ENCODE data around the gene WDR3. TPM values are rescaled to one million over a fixed set of nuclear protein-coding genes. Genes with fewer than 3 reads are reported as not detected.

The WDR3 gene
- total RNA-seq, 1 donor = 13.4 TPM

GRCh38 chr1:117967881-117968280 is 38.3 kb downstream of the WDR3 start:
- DNase-seq (ENCODE audit: low read depth) = peak; percentile 59
- H3K4me3 ChIP-seq (ENCODE audit: low read depth, low read length) = no peak overlapping the region
- no peak for TF ChIP-seq CTCF (IDR thresholded peaks at IDR 0.05; ENCODE audit: insufficient read depth, low read length)

GRCh38 chr1:117970252-117970651 is 40.7 kb downstream of the WDR3 start:
- DNase-seq (ENCODE audit: low read depth) = no peak
- H3K4me3 ChIP-seq (ENCODE audit: low read depth, low read length) = no peak overlapping the region
- TF ChIP-seq CTCF (IDR thresholded peaks at IDR 0.05; ENCODE audit: insufficient read depth, low read length) = no peak

- DNase-seq (ENCODE audit: low read depth) = no peak
- no peak overlapping the region for H3K4me3 ChIP-seq (ENCODE audit: low read depth, low read length)
- no peak for TF ChIP-seq CTCF (IDR thresholded peaks at IDR 0.05; ENCODE audit: insufficient read depth, low read length)
Measured at GRCh38 chr1:117971777-117972176, 42.2 kb downstream of the WDR3 start.

- no peak overlapping the region for H3K4me3 ChIP-seq (ENCODE audit: low read depth, low read length)
- no peak for DNase-seq (ENCODE audit: low read depth)
- TF ChIP-seq CTCF (IDR thresholded peaks at IDR 0.05; ENCODE audit: insufficient read depth, low read length) = no peak
Measured at GRCh38 chr1:117976381-117976780, 46.8 kb downstream of the WDR3 start.

- TF ChIP-seq CTCF (IDR thresholded peaks at IDR 0.05; ENCODE audit: insufficient read depth, low read length) = no peak
- DNase-seq (ENCODE audit: low read depth) = no peak
- no peak overlapping the region for H3K4me3 ChIP-seq (ENCODE audit: low read depth, low read length)
Measured at GRCh38 chr1:117981455-117982192, 52.1 kb downstream of the WDR3 start.

- DNase-seq (ENCODE audit: low read depth) = no peak
Measured at GRCh38 chr1:117985239-117985638, 55.7 kb downstream of the WDR3 start.

More at GRCh38 chr1:117985239-117985638, 55.7 kb downstream of the WDR3 start:
- no peak for TF ChIP-seq CTCF (IDR thresholded peaks at IDR 0.05; ENCODE audit: insufficient read depth, low read length)
- no peak overlapping the region for H3K4me3 ChIP-seq (ENCODE audit: low read depth, low read length)

All from fibroblast of the aortic adventitia (primary cell).